Measurements from ENCODE around the gene NECTIN2. TPM values are rescaled to one million over a fixed set of nuclear protein-coding genes. Genes with fewer than 3 reads are reported as not detected.

NECTIN2 gene
- total and polyA plus RNA-seq, 2 donors from 2014 or later, result 110 to 111 TPM

DNA sequence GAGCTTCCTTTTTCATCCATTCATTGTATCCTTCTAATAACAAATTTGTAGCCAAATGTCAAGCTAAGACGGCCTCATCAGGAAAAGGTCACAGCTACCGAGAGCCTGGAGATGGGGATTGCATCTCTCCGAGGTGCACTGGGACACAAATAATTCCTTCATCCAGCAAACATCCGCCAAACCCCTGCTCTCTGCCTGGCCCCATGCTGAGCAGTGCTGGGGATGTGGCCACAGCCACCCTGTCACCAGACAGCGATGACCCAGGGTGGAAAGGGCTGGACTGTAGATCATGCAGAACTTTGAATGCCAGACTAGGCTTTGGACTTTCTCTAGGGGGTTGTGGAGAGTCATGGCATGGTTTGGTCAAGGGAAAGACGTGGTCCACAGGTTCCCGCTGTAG is 46.8 kb downstream of the NECTIN2 start:
- FAIRE-seq, result no peak
- Histone ChIP-seq H3K4me3 (ENCODE audit: low read length in 3 of 3) (no peak overlapping the region), H3K9ac (ENCODE audit: low read length in 3 of 3) (peak overlapping the region in 1 of 3 donors; percentile 92), H3K9me3 (ENCODE audit: control insufficient read depth in 2 of 3, insufficient read depth in 1 of 3, low read length in 3 of 3) (no peaks in the 10 kb centered on the region), H3K4me1 (ENCODE audit: control insufficient read depth in 2 of 3, insufficient read depth in 2 of 3, low read depth in 1 of 3, low read length in 3 of 3) (peaks cover 0 to 19% (median 12%) of the 10 kb centered on the region in 3 donors), H3K36me3 (ENCODE audit: control insufficient read depth in 2 of 3, insufficient read depth in 3 of 3, low read length in 3 of 3) (peaks cover 2 to 12% (median 12%) of the 10 kb centered on the region in 3 donors), H3K27me3 (ENCODE audit: control insufficient read depth, insufficient read depth, low read length) (no peaks in the 10 kb centered on the region), H3K27ac (ENCODE audit: low read depth in 2 of 2, low read length in 2 of 2) (no peak overlapping the region)
- no peak for DNase-seq
- intact Hi-C loops (cut with DNase I), result no loop called here
- TF ChIP-seq, protein P1, sequence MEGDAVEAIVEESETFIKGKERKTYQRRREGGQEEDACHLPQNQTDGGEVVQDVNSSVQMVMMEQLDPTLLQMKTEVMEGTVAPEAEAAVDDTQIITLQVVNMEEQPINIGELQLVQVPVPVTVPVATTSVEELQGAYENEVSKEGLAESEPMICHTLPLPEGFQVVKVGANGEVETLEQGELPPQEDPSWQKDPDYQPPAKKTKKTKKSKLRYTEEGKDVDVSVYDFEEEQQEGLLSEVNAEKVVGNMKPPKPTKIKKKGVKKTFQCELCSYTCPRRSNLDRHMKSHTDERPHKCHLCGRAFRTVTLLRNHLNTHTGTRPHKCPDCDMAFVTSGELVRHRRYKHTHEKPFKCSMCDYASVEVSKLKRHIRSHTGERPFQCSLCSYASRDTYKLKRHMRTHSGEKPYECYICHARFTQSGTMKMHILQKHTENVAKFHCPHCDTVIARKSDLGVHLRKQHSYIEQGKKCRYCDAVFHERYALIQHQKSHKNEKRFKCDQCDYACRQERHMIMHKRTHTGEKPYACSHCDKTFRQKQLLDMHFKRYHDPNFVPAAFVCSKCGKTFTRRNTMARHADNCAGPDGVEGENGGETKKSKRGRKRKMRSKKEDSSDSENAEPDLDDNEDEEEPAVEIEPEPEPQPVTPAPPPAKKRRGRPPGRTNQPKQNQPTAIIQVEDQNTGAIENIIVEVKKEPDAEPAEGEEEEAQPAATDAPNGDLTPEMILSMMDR (IDR thresholded peaks at IDR 0.05; ENCODE audit: borderline replicate concordance, extremely low read depth, insufficient read depth), result no peak

DNA sequence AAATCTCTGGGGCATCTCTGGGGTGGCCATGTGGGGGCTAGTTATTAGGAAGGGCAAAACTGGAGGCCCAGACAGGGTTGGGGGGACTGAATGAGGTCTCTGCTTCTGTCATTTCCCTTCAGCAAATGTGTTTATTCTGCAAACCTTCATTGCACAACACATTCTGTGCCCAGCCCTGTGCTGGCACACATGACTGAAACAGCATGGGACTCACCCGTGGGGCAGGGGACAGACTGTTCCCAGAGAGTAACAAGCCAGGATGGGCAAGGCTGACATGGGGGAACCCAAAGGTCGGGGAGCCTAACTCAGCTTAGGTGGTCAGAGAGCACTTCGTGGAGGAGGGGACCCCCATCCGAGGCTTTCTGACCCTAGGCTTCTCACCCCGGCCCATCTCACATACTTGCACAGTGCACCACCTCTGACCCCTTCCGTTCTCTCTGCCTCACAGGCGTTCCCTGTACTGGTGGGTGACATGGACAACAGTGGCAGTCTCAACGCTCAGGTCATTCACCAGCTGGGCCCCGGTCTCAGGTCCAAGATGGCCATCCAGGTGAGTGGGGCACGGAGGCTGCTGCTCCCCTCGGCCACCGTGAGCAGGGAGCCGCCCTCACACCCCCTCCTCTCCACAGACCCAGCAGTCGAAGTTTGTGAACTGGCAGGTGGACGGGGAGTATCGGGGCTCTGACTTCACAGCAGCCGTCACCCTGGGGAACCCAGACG is 47.4 kb downstream of the NECTIN2 start:
- no peak overlapping the region for H3K9ac ChIP-seq (ENCODE audit: low read length in 3 of 3)
- TF ChIP-seq, protein P1 (IDR thresholded peaks at IDR 0.05; ENCODE audit: borderline replicate concordance, extremely low read depth, insufficient read depth), result no peak
- FAIRE-seq (no peak), DNase-seq (no peak)
- peaks cover 0 to 12% (median 8%) of the 10 kb centered on the region in 3 donors for H3K36me3 ChIP-seq (ENCODE audit: control insufficient read depth in 2 of 3, insufficient read depth in 3 of 3, low read length in 3 of 3)
- no peak overlapping the region for H3K27ac ChIP-seq (ENCODE audit: low read depth in 2 of 2, low read length in 2 of 2)
- intact Hi-C loops (cut with DNase I), result no loop called here
- H3K4me3 ChIP-seq (ENCODE audit: low read length in 3 of 3), result no peak overlapping the region
- H3K27me3 ChIP-seq (ENCODE audit: control insufficient read depth, insufficient read depth, low read length), result no peaks in the 10 kb centered on the region
- no peaks in the 10 kb centered on the region for H3K9me3 ChIP-seq (ENCODE audit: control insufficient read depth in 2 of 3, insufficient read depth in 1 of 3, low read length in 3 of 3)
- peaks cover 0 to 19% (median 12%) of the 10 kb centered on the region in 3 donors for H3K4me1 ChIP-seq (ENCODE audit: control insufficient read depth in 2 of 3, insufficient read depth in 2 of 3, low read depth in 1 of 3, low read length in 3 of 3)

DNA sequence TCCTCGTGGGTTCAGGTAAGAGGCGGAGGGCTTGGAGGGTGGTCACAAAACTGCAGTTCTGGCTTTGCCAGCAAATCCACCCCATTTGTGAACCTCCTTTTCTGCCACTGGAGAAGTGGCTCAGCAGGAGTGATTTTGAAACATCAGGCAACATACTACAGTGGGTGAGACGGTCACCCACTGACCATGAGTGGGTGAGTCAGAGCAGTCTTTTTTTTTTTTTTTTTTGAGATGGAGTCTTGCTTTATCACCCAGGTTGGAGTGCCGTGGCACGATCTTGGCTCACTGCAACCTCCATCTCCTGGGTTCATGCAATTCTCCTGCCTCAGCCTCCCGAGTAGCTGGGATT is 47.9 kb downstream of the NECTIN2 start:
- Histone ChIP-seq H3K4me3 (ENCODE audit: low read length in 3 of 3) (no peak overlapping the region), H3K4me1 (ENCODE audit: control insufficient read depth in 2 of 3, insufficient read depth in 2 of 3, low read depth in 1 of 3, low read length in 3 of 3) (peaks cover 0 to 19% (median 12%) of the 10 kb centered on the region in 3 donors), H3K27me3 (ENCODE audit: control insufficient read depth, insufficient read depth, low read length) (no peaks in the 10 kb centered on the region), H3K36me3 (ENCODE audit: control insufficient read depth in 2 of 3, insufficient read depth in 3 of 3, low read length in 3 of 3) (peaks cover 0 to 12% (median 8%) of the 10 kb centered on the region in 3 donors), H3K9ac (ENCODE audit: low read length in 3 of 3) (no peak overlapping the region), H3K9me3 (ENCODE audit: control insufficient read depth in 2 of 3, insufficient read depth in 1 of 3, low read length in 3 of 3) (no peaks in the 10 kb centered on the region), H3K27ac (ENCODE audit: low read depth in 2 of 2, low read length in 2 of 2) (no peak overlapping the region)
- FAIRE-seq (no peak), DNase-seq (no peak)
- intact Hi-C loops (cut with DNase I), result no loop called here
- TF ChIP-seq, protein P1 (IDR thresholded peaks at IDR 0.05; ENCODE audit: borderline replicate concordance, extremely low read depth, insufficient read depth), result no peak

All from kidney (tissue), 14 donors.